T47D (cell line): ENCODE measurements around the gene MATN3.

ENCODE experiments used
- DNase-seq, 2 experiments: peaks; one replicate each; pipeline versions ENCODE4 v3.0.0 to v3.0.0-alpha.2; 2011 to 2012; ENCODE audit warnings: low read depth in 1 of 2, low spot score in 1 of 2
- JUND ChIP-seq: IDR thresholded peaks from 2 replicates; pipeline ENCODE4 v1.6.1; 2012; ENCODE audit warnings: low read depth
- in situ Hi-C: cut with HindIII; loops from 2 replicates; pipeline ENCODE4 v1.10.0; 2016; ENCODE audit warnings: low sequenced_read_pairs, low pct_unique_long_range_greater_than_20kb

The MATN3 gene

GRCh38 chr2:19979932-19980331 is 32.5 kb downstream of the MATN3 start:
- no peak for TF ChIP-seq JUND
- in situ Hi-C loops, result no loop called here
- no peak for DNase-seq

DNA sequence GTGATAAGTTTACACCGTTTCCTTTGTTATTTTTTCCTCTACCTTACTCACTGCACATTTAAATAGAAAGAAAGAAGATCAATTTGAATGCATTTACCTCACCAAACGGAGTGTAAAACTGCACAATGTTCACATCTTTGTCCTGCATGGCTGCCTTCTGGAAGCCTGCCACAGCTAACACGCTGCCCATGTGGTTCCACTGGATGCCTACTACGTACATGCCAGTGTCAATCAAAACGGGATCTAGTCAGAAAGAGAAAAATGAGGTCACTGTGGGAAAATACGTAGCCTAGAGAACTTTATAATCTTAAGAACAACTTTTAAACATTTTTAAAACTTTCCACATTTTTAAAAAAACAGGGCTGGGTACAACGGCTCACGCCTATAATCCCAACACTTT is 39.0 kb downstream of the MATN3 start:
- DNase-seq, result no peak
- no peak for TF ChIP-seq JUND
- in situ Hi-C loops, result no loop called here

DNA sequence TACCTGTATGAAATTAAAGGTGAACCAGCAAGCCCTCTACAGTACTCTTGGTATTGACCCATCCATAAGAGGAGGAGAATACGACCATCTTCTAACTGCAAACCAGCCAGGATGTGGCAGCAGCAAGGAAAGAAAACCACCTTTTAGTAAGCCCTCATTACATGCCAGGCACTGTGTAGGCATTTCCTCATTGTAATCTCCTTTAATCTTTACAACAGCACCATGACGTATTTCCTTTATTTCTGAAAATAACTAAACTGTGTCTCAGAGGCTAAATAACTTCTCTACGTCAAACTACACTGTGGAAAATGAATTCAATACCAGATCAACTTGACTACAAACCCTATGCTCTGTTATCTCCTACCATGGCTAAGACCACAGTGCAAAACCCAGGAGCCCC is 40.8 kb downstream of the MATN3 start:
- TF ChIP-seq JUND, result no peak
- no peak for DNase-seq
- in situ Hi-C loops, result no loop called here

- in situ Hi-C loops, result no loop called here
- TF ChIP-seq JUND, result no peak
- no peak for DNase-seq
Measured at GRCh38 chr2:19963386-19963785, 49.1 kb downstream of the MATN3 start.

DNA sequence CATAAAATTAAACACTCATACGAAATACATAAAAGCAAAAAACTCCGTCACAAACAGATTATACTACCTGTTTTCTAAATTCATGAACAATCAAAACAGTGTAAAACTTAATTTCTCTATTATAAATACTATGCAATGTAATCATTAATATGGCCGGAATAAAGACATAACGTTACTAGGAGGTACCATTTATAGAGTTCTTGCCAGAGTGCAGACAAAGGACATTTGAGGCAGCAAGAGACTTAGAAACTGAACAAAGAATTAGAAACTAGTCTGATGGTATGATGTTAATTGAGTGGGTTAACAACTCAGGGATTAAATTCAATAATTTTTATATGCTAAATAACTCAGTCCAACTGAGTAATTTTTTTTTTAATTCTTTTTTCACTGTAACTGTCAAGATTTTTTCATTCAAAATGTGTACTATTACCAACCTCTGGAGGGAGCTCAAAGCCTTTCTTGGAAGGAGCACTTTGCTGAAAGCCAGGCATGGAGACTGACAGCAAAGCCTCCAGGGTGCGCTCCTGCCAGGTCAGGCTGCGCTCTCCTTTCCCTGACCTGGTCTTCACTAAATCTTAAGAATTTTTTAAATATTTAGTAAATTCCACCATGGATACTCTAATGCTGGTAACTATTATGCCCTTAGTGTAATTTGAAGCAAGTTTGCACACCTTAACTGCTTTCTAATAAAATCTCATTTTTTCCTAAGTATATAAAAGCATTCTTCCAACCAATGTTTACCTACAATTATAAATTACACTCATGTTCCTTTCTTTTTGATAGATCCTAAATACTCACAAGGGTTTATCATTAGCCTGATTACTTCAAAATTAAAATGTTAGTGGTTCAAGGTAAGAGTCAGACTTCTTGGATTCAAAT is 56.7 kb downstream of the MATN3 start:
- in situ Hi-C loops, result no loop called here
- TF ChIP-seq JUND, result no peak
- peak; percentile 21 to 81 for DNase-seq

DNA sequence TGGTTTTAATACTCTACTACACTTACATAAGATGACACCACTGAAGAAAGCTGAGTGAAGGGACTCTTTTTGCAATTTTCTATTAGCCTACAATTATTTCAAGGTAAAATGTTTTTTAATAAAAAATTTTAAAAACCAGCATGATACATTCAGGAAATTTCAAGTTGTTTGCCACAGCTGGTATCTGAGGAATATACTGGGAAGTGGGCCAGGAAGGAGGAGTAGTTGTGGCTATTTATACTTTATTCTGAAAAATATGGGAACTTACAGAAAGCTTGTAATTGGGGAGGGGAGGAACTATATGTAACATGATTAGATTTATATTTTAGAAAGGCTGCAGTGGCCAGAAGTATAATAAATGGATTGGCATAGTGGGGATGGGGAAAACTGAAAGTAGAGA is 63.4 kb downstream of the MATN3 start:
- in situ Hi-C loops, result no loop called here
- TF ChIP-seq JUND, result no peak
- no peak for DNase-seq

DNA sequence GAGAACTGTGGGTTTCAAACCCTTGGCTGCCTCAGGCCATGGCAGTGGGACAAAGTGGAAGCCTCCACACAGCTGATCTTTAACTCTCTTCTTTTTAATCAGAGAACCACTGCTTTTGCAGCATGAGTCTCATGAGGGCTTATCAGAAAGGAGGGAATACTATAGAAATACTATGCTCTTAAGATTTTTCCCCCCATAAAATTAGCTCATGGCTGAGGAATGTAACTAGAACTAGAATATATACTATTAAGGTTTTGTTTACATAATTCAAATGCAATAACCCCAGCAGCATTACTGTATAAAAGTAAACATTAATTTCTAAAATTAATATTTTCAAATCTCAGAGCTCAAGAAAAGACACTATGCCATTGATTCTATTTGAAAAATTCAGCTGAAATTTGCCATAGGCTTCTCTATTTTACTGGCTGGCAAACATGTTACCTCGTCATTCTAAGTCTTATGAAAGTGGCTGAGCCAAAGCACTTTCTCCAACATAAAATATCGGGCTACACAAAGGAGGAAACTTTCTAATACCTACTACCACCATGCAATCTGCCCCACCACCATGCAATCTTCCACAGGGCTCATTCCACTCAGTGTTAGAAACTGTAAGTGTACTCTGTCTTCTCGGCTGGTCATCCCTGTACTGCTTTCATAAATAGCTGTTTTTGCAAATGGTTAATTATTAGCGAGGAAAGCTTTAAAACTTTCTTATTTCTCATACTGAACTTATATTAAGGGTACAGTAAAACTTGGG is 65.1 kb downstream of the MATN3 start:
- DNase-seq, result no peak
- TF ChIP-seq JUND, result no peak
- in situ Hi-C loops, result no loop called here

GRCh38 chr2:19944205-19944845 is 68.1 kb downstream of the MATN3 start:
- in situ Hi-C loops, result no loop called here
- TF ChIP-seq JUND, result no peak
- DNase-seq, result no peak

DNA sequence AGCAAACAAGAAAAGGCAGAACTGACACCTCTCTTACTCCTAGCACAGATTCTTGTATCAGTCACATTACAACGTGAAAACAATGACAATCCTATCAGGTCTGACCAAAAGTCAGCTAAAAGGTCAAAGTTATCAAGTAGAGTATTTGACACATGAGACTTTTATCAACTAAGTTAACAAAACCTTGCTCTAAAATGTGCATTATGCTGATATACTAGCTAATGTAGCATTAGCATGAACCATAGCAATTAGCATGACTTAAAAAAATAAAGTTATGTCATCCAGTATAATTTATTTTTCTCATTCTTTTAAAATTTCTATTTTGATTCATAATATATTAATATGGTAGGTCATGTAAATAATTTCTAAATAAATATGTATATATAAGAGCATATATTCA is 69.3 kb downstream of the MATN3 start:
- in situ Hi-C loops, result no loop called here
- TF ChIP-seq JUND, result no peak
- no peak for DNase-seq

- TF ChIP-seq JUND, result no peak
- no peak for DNase-seq
- in situ Hi-C loops, result no loop called here
Measured at GRCh38 chr2:19942199-19942598, 70.3 kb downstream of the MATN3 start.
